Myocyte (in vitro differentiated cells): ENCODE data around the gene ST6GALNAC3. TPM values are rescaled to one million over a fixed set of nuclear protein-coding genes. Genes with fewer than 3 reads are reported as not detected.
"Not testable (repeated sequence)": the region's sequence is repeated elsewhere in the genome, so short reads cannot be mapped to it uniquely, and the experiment has no call there.

Experiments used
- DNase-seq: peaks from one replicate; pipeline ENCODE4 v3.0.0-alpha.2; 2012; ENCODE audit warnings: low read depth
- total RNA-seq: library from RNA; depleted of rRNA; stranded (reverse); fragments of >200 nt; gene quantifications from 2 replicates; pipeline ENCODE4 v1.2.3, GENCODE V29; 2014

ST6GALNAC3 gene
- total RNA-seq, 1 donor from 2014 or later: not detected

DNA sequence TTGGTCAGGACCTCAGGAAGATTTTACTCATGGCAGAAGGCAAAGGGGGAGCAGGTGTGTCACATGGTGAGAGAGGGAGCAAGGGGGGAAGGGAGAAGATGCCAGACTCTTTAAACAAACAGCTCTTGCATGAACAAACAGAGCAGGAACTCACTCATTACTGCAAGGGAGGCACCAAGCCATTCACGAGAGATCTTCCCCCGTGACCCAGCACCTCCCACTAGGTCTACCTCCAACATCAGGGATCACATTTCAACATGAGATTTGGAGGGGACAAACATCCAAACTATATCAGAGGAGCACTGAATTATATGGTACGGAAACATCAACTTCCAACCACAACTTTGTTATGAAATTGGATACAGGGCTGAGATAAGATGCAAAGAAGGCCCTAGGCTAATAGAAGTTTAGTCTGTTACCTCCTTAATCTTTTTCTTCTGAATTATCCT lies 164.9 kb downstream of the ST6GALNAC3 start:
- DNase-seq: no peak

DNA sequence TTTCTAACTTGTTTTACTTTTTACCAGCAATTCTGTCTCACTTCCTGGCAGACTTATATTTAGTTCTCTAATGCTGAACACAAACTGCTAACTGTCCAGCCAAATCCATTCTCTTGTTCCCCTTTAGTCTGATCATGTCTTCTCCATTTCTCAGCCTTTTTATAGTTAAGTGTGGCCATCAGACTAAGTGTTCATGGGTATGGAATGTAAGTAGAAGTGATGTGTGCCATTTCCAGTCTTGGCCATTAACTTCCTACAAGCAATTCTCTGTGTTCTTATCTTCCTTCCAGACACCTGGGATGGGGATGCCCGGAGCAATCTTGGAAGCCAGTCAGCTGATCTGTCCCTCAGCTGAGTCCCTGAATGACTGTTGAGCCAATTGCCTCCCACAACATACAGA lies 165.8 kb downstream of the ST6GALNAC3 start:
- DNase-seq: no peak

DNA sequence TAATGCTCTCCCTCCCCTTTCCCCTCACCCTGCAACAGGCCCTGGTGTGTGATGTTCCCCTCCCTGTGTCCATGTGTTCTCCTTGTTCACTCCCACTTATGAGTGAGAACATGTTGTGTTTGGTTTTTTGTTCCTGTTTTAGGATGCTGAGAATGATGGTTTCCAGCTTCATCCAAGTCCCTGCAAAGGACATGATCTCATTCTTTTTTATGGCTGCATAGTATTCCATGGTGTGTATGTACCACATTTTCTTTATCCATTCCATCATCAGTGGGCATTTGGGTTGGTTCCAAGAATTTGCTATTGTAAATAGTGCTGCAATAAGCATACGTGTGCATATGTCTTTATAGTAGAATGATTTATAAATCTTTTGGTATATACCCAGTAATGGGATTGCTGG lies 168.0 kb downstream of the ST6GALNAC3 start:
- DNase-seq: not testable (repeated sequence)

DNA sequence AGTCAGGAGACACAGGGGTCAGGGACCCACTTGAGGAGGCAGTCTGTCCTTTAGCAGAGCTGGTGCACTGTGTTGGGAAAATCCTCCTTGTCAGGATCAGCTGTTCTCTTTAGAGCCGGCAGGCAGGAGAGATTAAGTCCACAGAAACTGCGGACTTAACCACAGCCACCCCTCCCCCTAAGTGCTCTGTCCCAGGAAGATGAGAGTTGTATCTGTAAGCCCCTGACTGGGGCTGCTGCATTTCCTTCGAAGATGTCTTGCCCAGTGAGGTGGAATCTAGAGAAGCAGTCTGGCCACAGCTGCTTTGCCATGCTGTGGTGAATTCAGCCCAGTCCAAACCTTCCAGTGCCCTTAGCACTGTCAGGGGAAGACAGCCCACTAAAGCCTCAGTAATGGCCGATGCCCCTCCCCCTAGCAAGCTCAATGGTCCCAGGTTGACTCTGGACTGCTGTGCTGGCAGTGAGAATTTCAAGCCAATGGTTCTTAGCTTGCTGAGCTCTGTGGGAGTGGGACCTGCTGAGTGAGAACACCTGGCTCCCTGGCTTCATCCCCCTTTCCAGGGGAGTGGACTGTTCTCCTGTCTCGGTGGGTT lies 172.8 kb downstream of the ST6GALNAC3 start:
- no peak for DNase-seq

DNA sequence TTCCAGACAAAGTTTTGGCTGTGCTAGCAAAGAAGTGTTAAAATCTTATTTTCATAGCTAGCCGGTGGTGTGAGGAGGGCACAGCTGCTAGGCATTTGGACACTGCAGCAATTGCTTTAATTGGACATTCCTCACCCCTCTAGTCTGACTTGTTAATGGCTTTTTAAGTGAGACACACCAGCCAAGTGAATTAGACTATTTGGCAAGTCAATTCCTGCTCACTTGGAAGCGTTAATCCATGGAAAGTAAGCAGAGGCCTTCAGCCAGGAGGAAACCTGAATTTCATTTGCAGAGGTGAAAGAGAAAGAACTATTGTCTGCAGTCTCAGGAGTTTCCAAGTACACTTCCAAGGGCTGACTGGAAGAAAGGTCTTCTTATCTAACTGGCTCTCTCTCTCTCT lies 175.7 kb downstream of the ST6GALNAC3 start:
- DNase-seq: no peak

DNA sequence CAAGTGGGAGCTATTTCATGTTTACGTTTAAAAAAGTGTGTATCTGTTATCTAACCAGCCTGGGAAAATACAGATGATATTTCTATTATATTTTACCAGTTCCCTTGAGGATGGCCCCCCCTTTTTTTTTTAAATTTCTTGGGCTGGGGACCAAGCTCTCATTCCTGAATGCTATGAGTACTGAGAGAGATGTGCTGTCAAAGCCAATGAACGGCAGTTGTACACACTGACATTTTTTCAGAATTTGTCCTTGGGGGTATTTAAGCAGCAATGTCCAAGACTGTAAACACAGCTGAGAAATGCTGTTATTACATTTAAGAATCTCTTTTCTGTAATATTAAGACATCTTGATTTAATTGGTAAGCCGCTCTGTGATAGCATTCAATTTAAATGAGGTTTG lies 177.9 kb downstream of the ST6GALNAC3 start:
- no peak for DNase-seq

DNA sequence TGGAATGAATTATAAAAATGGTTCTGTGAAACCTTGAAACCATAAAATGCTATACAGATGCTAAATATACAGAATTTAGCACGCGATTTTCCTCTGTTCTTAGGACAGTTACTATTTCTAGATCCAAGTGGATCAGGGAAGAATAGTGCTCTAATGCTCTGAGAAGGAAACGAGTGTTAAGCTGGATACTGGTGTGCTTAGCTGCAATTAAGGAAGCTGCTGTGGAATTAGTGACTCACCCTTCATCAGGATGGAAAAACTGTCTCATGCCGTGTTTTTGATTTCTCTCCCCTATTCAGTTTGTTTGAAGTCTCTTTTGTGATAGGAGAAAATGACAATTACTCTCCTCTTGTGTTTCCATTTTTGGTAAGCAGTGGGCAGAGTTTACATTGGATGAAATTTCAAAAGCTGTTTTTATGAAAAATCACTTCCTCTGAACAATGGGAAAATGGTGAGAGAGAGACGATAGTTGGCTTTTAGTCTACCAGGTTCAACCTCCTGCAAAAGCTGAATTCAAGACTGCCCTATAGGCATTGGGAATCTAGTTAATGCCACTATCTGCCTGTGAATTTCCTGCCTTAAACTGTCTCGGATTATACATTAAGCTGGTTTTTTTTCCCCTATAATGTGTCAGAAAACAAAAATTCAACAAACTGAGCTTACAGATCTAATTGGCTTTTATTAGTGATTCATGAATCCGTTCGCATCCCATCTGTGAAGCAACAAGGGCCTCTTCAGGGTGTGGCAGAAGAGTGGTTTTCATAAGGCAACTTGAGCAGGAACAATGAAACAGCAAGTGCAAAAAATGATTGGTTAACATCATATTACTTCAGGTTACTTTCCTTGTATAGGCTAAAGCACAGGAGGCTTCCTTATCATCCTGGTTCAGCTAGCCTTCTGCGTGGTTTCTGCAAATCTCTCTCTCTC lies 179.8 kb downstream of the ST6GALNAC3 start:
- no peak for DNase-seq

DNA sequence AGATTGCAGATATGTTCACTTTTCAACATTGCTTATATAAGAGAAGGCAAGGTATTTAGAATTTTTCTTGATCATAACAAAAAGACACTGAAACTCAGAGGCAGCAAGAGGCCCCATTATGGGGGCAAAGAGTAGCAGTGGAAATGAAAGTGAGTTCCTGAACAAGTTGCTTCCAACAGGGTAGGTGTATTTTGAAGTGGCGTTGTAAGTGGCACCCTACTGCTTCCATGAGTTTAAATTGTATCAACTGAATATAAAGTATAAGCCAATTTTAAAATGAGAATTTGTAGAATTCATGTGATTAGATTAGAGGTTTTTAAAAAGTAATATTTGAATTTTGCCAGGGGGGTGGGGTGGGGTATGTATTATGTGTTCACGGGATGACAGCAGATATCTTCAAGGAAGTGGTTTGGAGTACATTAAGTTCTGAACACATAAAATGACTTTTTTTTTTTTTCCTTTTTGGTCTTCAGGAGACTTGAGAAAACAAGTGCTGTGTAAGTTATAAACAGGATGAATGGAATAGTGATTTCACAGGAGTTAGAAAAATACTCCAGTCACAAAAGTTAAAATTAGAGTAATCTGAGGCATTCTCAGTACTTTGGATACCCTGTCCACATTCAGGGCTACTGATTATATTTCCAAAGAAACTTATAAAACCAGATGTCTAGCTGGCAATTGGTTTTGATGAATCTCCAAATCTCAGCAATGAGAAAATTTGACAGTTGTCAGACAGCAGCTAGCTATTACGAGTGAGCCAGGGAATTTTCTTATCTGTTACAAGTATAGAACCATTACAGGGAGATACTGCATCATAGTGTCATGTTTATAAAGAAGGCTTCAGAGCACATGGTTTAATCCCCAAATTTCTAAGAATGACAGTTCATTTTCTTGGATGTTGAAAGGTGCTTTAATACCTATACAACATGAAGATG lies 182.0 kb downstream of the ST6GALNAC3 start:
- DNase-seq: no peak

DNA sequence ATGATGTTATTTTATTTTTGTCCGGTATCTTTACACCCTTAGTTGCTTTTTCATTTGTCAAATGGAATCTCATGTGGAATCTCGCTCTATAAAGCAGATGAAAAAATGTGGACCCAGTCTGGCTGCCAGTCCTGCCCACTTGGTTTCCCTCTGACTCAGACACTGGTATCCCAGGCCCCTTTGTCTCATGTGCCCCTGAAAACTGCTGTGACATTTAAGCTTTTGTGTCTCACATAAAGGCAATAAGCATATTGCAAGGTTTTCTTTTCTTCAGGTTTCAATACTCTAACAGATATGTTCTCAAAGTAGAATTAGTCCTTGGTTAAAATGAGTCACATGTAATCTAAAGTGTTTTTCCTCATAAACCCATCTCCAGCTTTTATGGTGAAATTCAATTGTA lies 183.3 kb downstream of the ST6GALNAC3 start:
- no peak for DNase-seq

DNA sequence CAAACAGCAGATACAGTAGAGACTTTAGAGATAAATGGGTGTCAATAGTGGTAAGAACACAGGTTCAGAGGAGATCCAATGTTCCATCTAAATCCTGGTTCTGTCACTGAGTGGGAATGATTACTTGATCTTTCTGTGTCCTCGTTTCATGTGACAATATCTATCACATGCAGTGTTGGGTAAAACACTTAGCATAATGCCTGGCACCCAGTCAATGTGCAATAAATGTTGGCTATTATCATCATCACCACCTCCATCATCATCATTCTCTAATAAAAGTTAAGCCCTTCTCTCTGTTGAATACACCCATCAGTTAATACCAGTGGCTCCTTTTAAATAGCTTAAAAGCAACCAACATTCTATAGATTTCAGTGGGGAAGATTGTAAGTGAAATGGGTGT lies 184.7 kb downstream of the ST6GALNAC3 start:
- no peak for DNase-seq

DNA sequence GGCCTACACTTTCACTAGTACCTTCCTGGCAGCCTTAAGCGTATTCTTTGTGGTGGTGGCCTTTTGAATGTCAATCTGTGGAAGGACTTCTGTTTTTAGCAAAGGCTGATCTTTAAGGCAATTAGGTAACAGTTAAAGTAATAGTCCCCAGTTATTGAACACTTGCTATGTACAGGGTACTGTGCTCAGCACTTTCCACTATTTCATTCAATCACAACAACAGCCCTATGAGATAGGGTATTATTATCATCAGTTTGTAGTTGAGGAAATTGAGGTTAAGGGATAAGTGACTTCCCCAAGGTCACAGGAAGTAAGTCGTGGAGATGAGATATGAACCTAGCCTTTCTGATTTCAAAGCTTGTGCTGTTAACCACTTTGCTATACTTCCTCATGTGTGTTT lies 185.7 kb downstream of the ST6GALNAC3 start:
- no peak for DNase-seq

DNA sequence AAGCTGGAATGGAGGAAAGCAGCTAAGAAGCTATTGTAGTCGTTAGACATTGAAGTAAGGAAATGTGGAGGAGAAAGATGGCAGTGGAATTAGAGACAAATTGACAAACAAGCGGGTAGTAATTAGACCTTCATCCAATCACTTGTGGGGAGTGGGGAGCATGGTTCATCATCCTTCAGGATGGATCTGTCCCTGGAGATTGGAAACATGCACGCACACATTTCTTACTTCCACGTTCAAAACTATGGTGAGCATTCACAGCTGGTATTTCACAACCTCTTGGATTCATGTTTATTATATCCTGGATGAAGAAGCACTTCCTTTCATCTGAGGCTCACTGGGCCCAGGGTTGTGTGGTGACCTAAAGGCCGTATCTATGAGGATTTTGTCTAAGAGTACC lies 188.1 kb downstream of the ST6GALNAC3 start:
- DNase-seq: no peak

DNA sequence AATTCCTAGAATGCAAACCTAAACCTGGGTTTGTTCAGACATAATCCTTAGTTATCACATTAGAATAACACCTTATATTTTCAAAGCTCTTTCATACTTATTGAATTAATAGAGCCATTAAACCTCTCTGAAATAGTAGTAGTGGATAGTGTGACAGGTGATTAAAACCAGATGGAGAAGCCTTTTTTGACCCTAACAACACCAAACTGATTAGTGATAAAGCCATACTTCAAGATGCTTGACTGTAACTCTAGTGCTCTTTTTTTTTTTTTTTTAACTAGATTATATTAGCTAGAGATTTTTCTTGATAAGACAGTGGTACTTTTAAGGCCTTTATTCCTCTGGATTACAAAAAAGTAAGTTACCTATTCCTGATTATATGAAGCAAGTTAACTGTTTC lies 190.1 kb downstream of the ST6GALNAC3 start:
- no peak for DNase-seq

DNA sequence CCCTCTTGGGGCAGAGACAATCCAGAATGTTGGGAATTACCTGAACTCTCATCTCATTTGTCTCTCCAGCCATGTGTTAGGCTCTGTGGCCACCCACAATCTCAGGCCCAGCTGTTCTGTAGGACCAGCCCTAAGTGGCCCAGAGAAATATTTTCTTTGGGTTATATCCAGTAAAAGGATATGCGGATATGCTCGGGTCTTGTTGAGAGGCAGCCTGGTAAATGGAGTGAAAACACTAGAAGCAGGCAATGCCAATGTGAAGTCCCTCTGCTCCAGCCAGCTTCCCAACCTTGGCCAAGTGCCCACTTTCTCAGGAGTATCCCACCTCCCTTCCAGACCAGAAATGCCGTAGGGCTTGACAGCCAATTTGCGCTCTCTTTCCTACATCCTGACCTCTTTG lies 192.2 kb downstream of the ST6GALNAC3 start:
- peak; percentile 0 for DNase-seq

DNA sequence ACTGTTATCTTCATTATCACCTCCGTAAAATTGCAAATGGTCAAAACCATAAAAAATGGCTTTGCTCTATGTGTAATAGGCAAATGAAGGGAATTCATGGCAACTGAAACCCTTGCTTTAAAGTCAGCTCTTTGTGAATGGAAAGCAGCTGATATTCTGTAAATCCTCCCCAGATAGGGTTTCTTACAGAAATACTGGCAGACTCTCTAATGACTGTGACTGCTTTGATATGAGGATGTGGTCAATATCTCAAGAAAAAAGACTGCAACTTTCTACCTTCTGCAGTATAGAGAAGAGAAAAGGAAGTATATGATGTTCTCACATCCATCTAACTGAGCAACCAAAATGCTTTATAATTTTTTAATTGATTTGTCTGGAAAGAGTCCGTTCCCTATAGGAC lies 193.1 kb downstream of the ST6GALNAC3 start:
- DNase-seq: no peak

DNA sequence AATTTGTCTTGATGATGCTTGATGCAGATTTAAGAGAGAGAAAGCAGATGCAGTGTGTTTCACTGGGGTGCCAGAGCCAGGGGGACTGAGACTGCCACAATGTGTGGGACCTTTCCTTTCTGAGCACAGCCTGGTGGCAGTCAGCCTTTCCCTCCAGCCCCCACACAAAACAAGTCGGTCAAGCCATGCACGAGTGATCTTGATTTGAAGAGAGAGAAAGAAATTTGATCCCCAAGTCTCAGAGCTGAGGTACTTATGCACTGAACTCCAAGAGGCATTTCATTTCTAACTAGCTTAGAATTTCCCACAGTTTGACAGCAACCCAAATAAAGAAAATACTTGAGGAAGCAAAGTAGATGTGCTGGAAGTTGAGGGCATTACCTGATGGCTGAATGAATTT lies 193.8 kb downstream of the ST6GALNAC3 start:
- DNase-seq: no peak

DNA sequence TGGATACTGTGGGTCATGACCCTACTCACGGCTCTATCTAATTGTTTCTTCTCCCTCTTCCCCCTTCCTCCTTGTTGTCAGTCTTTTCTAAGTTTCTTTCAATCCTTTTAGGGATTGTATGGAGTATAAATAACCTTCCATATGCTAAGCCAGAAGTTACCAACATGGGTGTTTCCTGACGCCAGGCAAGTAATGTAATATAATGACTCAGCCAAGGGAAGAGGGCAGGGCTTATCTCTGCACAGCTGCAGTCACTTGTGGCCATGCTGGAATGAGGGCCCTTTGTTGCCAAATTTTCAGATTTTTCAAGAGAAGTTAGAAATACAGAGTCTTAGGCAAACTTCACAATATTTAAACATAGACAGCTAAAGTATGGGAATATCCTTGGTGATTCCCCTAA lies 194.6 kb downstream of the ST6GALNAC3 start:
- DNase-seq: peak; percentile 15

DNA sequence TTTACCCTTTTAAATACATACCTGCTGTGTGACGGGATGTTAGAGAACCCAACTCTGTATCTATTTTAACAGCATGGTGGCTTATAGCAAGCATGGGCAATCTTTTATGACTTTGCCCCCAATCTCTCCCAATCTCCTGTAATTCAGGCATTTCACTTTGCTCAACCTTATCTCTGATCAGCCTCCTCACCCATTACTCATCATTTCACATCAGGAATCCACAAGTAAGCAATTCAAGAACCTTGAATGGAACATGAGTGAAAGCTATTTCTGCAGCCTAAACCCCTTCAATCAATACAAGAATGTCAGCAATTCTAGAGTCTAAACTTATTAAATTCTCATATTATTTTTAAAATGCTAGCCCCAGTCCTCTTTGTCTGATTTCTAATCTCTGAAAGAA lies 199.8 kb downstream of the ST6GALNAC3 start:
- no peak for DNase-seq

DNA sequence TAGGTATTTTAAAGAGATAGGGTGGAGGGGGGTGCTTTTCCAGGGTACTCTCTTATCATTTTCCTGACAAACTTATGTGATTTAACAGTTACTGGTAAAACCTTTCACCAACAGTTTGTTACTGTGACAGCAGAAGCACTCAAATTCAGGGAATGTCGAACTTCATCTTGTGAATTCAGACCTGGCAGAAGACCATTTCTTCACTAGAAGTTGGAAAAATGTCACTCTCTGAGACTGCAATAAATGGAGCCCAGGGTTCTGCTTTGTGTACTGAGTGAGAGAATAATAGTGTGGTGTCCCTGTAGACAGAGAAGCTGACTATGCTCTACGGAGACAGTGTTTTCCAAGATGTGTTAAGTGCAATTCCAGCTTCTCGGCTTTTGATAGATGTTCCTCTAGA lies 200.2 kb downstream of the ST6GALNAC3 start:
- no peak for DNase-seq

DNA sequence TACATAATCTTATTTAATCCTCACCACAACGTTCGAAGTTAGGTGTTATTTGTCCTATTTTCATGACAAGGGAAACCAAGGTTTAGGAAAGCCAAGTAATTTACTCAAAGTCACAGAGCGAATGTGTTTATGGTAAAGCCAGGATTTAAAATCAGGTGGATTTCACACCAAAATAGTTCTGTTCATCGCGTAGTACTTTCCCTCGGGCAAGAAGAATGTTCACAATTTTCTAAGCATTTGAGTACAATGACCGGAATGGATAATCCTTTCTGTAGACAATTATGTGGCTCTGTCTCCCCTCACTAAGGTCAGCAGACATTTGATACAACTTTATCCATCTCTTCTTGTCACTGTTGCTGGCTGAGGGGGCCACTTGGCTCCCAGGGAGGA lies 204.2 kb downstream of the ST6GALNAC3 start:
- no peak for DNase-seq

DNA sequence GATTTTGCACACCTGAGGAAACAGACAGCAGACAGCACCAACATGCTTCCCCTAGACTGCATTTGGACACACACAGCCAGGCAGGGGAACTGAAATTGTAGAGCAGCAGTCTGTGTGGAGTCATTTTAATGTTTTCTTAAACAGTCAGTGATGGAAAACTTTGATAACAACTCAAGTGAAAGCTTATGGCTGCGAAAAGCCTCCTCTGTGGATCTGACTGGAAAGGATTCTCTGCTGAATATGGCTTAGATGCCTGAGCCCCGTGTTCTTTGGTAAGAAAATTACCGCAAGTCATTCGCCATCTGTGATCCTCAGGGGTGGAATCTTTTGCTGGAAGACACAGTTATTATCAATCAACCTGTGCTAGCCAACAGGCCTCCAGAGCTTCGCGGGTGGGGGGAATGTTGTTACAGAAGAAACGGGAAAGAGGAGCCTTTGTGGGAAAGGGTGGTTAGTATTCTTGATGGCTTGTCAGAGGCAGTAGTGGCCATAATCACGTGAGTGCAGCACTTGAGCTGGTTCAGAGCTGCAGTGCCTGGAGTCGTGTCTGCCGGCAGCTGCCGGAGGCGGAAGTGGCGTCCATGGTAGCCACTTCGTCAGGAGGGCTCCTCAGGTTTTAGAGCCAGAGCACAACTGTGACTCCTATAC lies 204.7 kb downstream of the ST6GALNAC3 start:
- no peak for DNase-seq
